Common myeloid progenitor, CD34-positive (primary cell): ENCODE results near the gene TADA2B.
"Not testable (repeated sequence)": the region's sequence is repeated elsewhere in the genome, so short reads cannot be mapped to it uniquely, and the experiment has no call there.

Experiments used
- CTCF ChIA-PET: fragments of 350-600 bp; sonication (Branson Sonifier 250); formaldehyde crosslinking; loops from one replicate; lab custom pipeline; 2021; ENCODE audit warnings: antibody characterized with exemption; lab: Charles Lee
- POLR2A ChIA-PET: fragments of 350-600 bp; sonication (Branson Sonifier 250); formaldehyde crosslinking; loops from one replicate; lab custom pipeline; 2021; ENCODE audit warnings: antibody characterized with exemption; lab: Charles Lee
- DNase-seq, 3 donors: peaks; one replicate each; pipeline versions ENCODE4 v3.0.0 to v3.0.0-alpha.2; 2013
- H3K27ac ChIP-seq, 2 experiments: 1 replicate in 1 of 2; 2 replicates in 1 of 2; pipeline ENCODE4 v1.7.0; 2013; ENCODE audit warnings: inconsistent platforms in 2 of 2, low read length in 2 of 2, mild to moderate bottlenecking in 2 of 2, low read depth in 1 of 2, moderate library complexity in 1 of 2; ENCODE audit not compliant: severe bottlenecking in 2 of 2, insufficient read depth in 1 of 2, poor library complexity in 1 of 2
- H3K27me3 ChIP-seq, 5 experiments: replicated peaks in 2 of 5; 1 replicate in 3 of 5; 2 replicates in 2 of 5; pipeline versions ENCODE4 v1.6.1 to v1.7.0; 2013; ENCODE audit warnings: low read length in 4 of 5, mild to moderate bottlenecking in 2 of 5, moderate library complexity in 2 of 5, inconsistent platforms in 1 of 5; ENCODE audit not compliant: insufficient read depth in 5 of 5, control insufficient read depth in 4 of 5
- H3K36me3 ChIP-seq, 4 experiments: 1 replicate in 2 of 4; 2 replicates in 2 of 4; pipeline versions ENCODE4 v1.6.1 to v1.7.0; 2013; ENCODE audit warnings: low read length in 3 of 4, control low read depth in 1 of 4, mild to moderate bottlenecking in 1 of 4; ENCODE audit not compliant: control insufficient read depth in 4 of 4, insufficient read depth in 4 of 4
- H3K4me1 ChIP-seq, 4 experiments: 1 replicate in 3 of 4; 2 replicates in 1 of 4; pipeline versions ENCODE4 v1.6.1 to v1.7.1; 2013; ENCODE audit warnings: low read length in 3 of 4, mild to moderate bottlenecking in 3 of 4, control low read depth in 1 of 4, inconsistent platforms in 1 of 4, moderate library complexity in 1 of 4; ENCODE audit not compliant: control insufficient read depth in 4 of 4, insufficient read depth in 4 of 4; ENCODE audit errors: control extremely low read depth in 1 of 4
- H3K4me3 ChIP-seq, 7 experiments: 1 replicate in 4 of 7; 2 replicates in 3 of 7; pipeline versions ENCODE4 v1.5.1 to v1.7.0; 2013; ENCODE audit warnings: mild to moderate bottlenecking in 7 of 7, low read length in 6 of 7, moderate library complexity in 6 of 7, inconsistent platforms in 2 of 7, low read depth in 2 of 7, control low read depth in 1 of 7; ENCODE audit not compliant: insufficient read depth in 4 of 7, control insufficient read depth in 1 of 7; ENCODE audit errors: extremely low read depth in 1 of 7
- H3K9me3 ChIP-seq, 5 experiments: 1 replicate in 4 of 5; 2 replicates in 1 of 5; pipeline versions ENCODE4 v1.6.1 to v1.7.1; 2013; ENCODE audit warnings: low read length in 4 of 5, mild to moderate bottlenecking in 2 of 5, inconsistent platforms in 1 of 5, low read depth in 1 of 5, moderate library complexity in 1 of 5; ENCODE audit not compliant: control insufficient read depth in 4 of 5, insufficient read depth in 2 of 5; ENCODE audit errors: control extremely low read depth in 1 of 5
- WGBS: methylation state at CpG from one replicate; pipeline ENCODE4 v1.1.5; 2013; ENCODE audit not compliant: insufficient coverage; 5-methylcytosine and 5-hydroxymethylcytosine counted together

TADA2B gene

GRCh38 chr4:7096236-7096635 lies 53.1 kb downstream of the TADA2B start:
- H3K4me1 ChIP-seq = peaks cover 0 to under 1% (median 0%) of the 10 kb centered on the region in 4 experiments
- no peak overlapping the region for H3K27ac ChIP-seq
- ChIA-PET POLR2A (interaction anchor here (0.6 kb wide), 1 partner anchor 860 kb away, joined by 3 read pairs; no protein-coding TSS in a partner anchor), CTCF (interaction anchor here (1.1 kb wide), 1 partner anchor 90 kb away, joined by 3 read pairs; no protein-coding TSS in a partner anchor)
- H3K4me3 ChIP-seq = no peak overlapping the region
- peaks cover 2 to 39% (median 11%) of the 10 kb centered on the region in 5 experiments for H3K27me3 ChIP-seq
- DNase-seq = no peak
- no peaks in the 10 kb centered on the region for H3K36me3 ChIP-seq
- H3K9me3 ChIP-seq = peaks cover 0 to 2% (median 0%) of the 10 kb centered on the region in 5 experiments
- WGBS = 95% methylated on average over 7 of the region's 7 CpGs

GRCh38 chr4:7101692-7102515 lies 58.7 kb downstream of the TADA2B start:
- Histone ChIP-seq H3K4me1 (peaks cover 0 to 19% (median 15%) of the 10 kb centered on the region in 4 experiments), H3K9me3 (no peaks in the 10 kb centered on the region), H3K27ac (no peak overlapping the region), H3K4me3 (peak overlapping the region in 2 of 7 experiments; percentile 40 to 84), H3K36me3 (no peaks in the 10 kb centered on the region), H3K27me3 (peaks cover 0 to 46% (median 20%) of the 10 kb centered on the region in 5 experiments)
- POLR2A ChIA-PET = interaction anchor here (0.6 kb wide), 1 partner anchor 243 kb away, joined by 3 read pairs; no protein-coding TSS in a partner anchor
- DNase-seq = peak; percentile 45 to 65 (median 50)
- CTCF ChIA-PET = interaction anchor here (0.9 to 2.6 kb wide), 6 partner anchors 8 to 58 kb away, joined by 3 to 11 read pairs (median 4); partner anchors contain the start of gene TADA2B
- WGBS = 14% methylated on average over 14 of the region's 24 CpGs

GRCh38 chr4:7102516-7102909 lies 59.3 kb downstream of the TADA2B start:
- Histone ChIP-seq H3K27me3 (peaks cover 0 to 44% (median 18%) of the 10 kb centered on the region in 5 experiments), H3K4me3 (peak overlapping the region in 5 of 7 experiments; percentile 64 to 84 (median 70)), H3K4me1 (peaks cover 0 to 19% (median 15%) of the 10 kb centered on the region in 4 experiments)
- 75% methylated on average over 5 of the region's 12 CpGs for WGBS
- not testable (repeated sequence) for DNase-seq, H3K27ac ChIP-seq, H3K36me3 ChIP-seq, H3K9me3 ChIP-seq
- CTCF ChIA-PET = interaction anchor here (1.2 to 2.6 kb wide), 6 partner anchors 9 to 194 kb away, joined by 3 to 11 read pairs (median 4); partner anchors contain the start of gene TADA2B
- POLR2A ChIA-PET = interaction anchor here (0.6 kb wide), 1 partner anchor 243 kb away, joined by 3 read pairs; no protein-coding TSS in a partner anchor

- peaks cover 0 to 19% (median 15%) of the 10 kb centered on the region in 4 experiments for H3K4me1 ChIP-seq
- peak overlapping the region; percentile 36 to 84 (median 65) for H3K4me3 ChIP-seq
- peak; percentile 69 to 72 (median 71) for DNase-seq
- WGBS = 2% methylated on average over 28 of the region's 35 CpGs
- peak overlapping the region in 1 of 2 experiments; percentile 43 for H3K27ac ChIP-seq
- CTCF ChIA-PET = interaction anchor here (0.8 to 2.6 kb wide), 5 partner anchors 9 to 193 kb away, joined by 3 to 11 read pairs (median 4); no protein-coding TSS in a partner anchor
- H3K9me3 ChIP-seq = no peaks in the 10 kb centered on the region
- no peaks in the 10 kb centered on the region for H3K36me3 ChIP-seq
- peaks cover 0 to 44% (median 16%) of the 10 kb centered on the region in 5 experiments for H3K27me3 ChIP-seq
- POLR2A ChIA-PET = interaction anchor here (0.9 kb wide), 1 partner anchor 9 kb away, joined by 3 read pairs; no protein-coding TSS in a partner anchor
Measured at GRCh38 chr4:7103031-7103606, 59.9 kb downstream of the TADA2B start.

- Histone ChIP-seq H3K4me3 (peak overlapping the region in 2 of 7 experiments; percentile 1 to 84), H3K4me1 (peaks cover 0 to 19% (median 15%) of the 10 kb centered on the region in 4 experiments), H3K9me3 (no peaks in the 10 kb centered on the region), H3K27me3 (peaks cover 0 to 40% (median 16%) of the 10 kb centered on the region in 5 experiments), H3K27ac (no peak overlapping the region), H3K36me3 (no peaks in the 10 kb centered on the region)
- CTCF ChIA-PET = interaction anchor here (0.8 to 2.6 kb wide), 4 partner anchors 17 to 192 kb away, joined by 3 to 11 read pairs (median 4); no protein-coding TSS in a partner anchor
- DNase-seq = peak; percentile 21 to 54 (median 46)
- 33% methylated on average over 18 of the region's 21 CpGs for WGBS
- POLR2A ChIA-PET = interaction anchor here (0.6 to 0.9 kb wide), 2 partner anchors 8 to 1833 kb away, joined by 3 to 5 read pairs; no protein-coding TSS in a partner anchor
Measured at GRCh38 chr4:7103607-7104365, 60.6 kb downstream of the TADA2B start.

- Histone ChIP-seq H3K36me3 (no peaks in the 10 kb centered on the region), H3K4me3 (no peak overlapping the region), H3K9me3 (no peaks in the 10 kb centered on the region), H3K4me1 (peaks cover 0 to 19% (median 15%) of the 10 kb centered on the region in 4 experiments), H3K27me3 (peaks cover 0 to 41% (median 14%) of the 10 kb centered on the region in 5 experiments), H3K27ac (no peak overlapping the region)
- ChIA-PET POLR2A (interaction anchor here (0.7 kb wide), 1 partner anchor 545 kb away, joined by 4 read pairs; no protein-coding TSS in a partner anchor), CTCF (interaction anchor here (1.7 kb wide), 1 partner anchor 16 kb away, joined by 4 read pairs; no protein-coding TSS in a partner anchor)
- no peak for DNase-seq
- 93% methylated on average over 4 of the region's 7 CpGs for WGBS
Measured at GRCh38 chr4:7104366-7105031, 61.3 kb downstream of the TADA2B start.
